Stimulated activated CD8-positive, alpha-beta memory T cell treated with anti-CD3 and anti-CD28 coated beads, Interleukin-7, amount 100 ng/mL, for 48 hours (primary cell): ENCODE results near the gene TPPP3.
A peak's percentile ranks its signal among the peaks of the same experiment; 100 is the strongest.
"Not testable (repeated sequence)": the region's sequence is repeated elsewhere in the genome, so short reads cannot be mapped to it uniquely, and the experiment has no call there.

Source experiments
- DNase-seq, 2 donors: peaks; one replicate each; pipeline ENCODE4 v3.0.0-alpha.2; 2020; ENCODE audit warnings: low read depth in 1 of 2; ENCODE audit errors: extremely low read depth in 1 of 2

TPPP3 gene

GRCh38 chr16:67426950-67427349 is 33.7 kb upstream of the TPPP3 start:
- DNase-seq, result no peak

- no peak for DNase-seq
Observed at GRCh38 chr16:67426022-67426421, 32.7 kb upstream of the TPPP3 start.

DNA sequence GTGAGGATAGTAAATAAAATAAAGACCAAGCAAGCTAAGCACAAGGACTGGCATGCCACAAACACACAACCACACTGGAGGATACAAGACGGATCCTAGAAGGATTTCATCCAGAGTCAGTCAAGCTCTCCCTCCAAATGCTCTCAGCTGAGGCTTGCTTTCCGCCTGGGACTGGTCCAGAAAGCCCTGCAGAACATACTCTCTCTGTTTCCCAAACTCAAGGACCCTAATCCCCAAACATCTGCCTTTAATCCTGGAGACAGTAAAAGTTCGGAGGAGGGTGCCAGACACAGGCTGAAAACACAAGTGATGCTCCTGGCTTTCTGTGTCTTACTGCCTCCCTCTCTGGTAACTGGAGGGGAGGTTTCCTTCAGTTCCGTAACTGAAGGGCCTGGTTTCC is 32.3 kb upstream of the TPPP3 start:
- no peak for DNase-seq

GRCh38 chr16:67425061-67425460 is 31.8 kb upstream of the TPPP3 start:
- no peak for DNase-seq

DNA sequence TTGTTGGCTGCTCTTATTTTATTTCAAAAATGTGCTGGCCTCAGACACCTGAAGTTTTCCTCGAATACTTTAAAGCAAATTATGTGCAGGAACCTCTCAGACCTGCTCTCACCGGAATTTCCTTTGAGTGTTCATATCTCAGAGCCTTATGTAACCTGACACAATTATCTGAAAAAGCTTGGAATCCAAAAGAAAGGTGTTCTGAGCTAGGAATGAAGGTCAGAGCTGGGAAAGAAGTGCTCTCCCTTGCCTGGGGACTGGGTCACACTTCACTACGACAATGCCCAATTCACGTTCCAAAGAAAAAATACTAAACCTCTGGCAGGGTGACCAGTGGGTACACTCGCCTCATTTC is 30.9 kb upstream of the TPPP3 start:
- no peak for DNase-seq

DNA sequence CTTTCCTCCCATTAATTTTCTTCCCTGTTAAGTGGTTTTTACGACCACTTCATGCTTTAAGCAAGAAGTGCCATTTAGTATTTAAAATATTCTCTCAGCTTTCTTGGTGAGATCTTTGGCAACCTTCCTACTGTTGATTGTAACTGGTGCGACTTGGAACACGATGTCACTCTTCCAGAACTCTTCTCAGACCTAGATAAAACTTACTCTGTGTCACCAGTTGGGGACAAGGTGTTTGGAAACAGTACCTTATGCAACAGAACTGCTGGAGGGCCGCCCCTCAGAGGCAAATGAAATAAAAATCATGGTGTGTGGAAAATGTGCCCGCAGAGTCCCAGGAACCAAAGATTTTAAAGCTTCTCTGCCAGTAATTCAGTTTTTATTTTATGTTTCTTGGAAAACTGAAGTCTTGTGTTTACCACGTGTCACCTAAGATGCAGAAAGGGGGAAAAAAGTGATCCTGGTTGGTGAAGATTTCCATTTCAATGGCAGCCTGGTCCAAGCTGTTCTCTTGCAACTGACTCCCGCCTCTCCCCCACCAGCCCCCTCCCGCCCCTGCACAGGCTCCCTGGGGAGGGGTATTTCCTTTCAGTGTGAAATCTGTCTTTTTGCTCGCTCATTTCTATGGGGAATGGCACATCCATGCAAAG is 30.4 kb upstream of the TPPP3 start:
- no peak for DNase-seq

- DNase-seq, result no peak
Observed at GRCh38 chr16:67423015-67423414, 29.7 kb upstream of the TPPP3 start.

- DNase-seq, result no peak
Observed at GRCh38 chr16:67421030-67421429, 27.7 kb upstream of the TPPP3 start.

DNA sequence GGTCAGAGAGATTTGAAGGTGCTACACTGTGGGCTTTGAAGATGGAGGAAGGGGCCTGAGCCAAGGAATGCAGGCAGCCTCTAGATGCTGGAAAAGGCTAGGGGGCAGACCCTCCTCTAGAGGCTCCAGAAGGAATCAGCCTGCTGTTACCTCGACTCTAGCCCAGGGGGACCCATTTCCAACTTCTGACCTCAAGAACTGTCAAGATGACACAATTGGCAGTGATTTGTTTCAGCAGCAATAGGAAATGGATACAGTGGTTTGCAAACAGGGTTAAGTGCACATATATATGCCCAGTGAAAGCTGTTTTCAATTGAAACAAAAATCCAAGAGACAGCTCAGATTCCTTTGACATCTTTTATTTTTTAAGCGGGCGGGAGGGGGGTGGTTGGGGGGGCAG is 26.6 kb upstream of the TPPP3 start:
- DNase-seq, result no peak

DNA sequence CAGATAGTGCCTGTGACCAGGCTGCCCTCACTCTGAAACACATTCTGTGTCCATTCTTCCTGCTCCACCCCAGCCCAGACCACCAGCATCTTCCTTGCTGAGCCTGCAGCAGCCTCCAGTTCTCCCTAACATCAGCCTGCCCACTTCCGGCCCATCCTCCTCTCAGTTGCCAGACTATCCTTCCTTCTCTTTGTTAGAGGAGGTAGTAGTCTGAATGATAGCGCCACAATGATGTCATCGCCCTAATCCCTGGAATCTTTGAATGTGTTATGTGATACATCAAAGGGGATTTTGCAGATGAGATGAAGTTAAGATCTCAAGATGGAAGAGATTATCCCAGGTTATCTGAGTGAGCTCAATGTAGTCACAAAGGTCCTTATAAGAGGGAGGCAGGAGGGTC is 26.2 kb upstream of the TPPP3 start:
- DNase-seq, result no peak

DNA sequence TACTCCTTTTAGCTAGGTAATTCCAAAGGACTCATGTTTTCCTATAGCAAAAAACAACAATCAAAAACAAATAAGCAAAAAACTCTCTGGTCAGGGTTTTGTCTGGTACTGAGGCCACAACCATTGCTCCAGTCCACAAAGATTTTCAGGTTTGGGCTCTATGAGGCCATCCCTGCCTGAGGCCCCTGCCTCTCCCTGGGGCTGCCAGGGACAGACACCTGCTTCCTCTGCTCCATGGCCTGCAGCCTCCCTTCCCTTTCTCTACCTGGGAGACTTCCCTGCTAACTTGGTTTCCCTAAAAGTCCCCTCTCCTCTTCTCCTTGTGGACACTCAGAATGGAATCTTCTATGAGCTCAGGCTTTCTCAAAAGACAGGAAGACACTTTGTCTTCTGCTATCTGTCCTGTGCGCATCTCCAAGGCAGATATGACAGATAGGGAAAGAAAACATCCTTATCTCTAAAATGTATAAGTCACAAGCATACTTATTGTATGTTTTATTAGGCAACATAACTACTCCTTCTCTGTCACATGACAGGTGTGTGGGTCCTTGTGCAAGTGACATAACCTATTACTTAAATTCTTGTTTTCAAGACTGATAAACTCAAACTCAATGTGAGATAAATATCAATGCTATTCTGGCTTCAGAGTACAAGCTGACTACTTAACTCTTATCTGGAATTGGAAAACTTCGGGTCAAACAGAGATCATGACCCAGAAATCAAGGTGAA is 24.2 kb upstream of the TPPP3 start:
- no peak for DNase-seq

- DNase-seq, result peak in 1 of 2 donors; percentile 39
Observed at GRCh38 chr16:67415872-67416793, 22.8 kb upstream of the TPPP3 start, which contains the start of gene ZDHHC1. TSS of gene ZDHHC1 (minus strand) at chr16:67416477. CDS start at chr16:67407775, 8,702 bp downstream.

GRCh38 chr16:67415421-67415820 is 22.1 kb upstream of the TPPP3 start:
- DNase-seq, result not testable (repeated sequence)

GRCh38 chr16:67413978-67414911 is 20.9 kb upstream of the TPPP3 start:
- DNase-seq, result no peak

- DNase-seq, result no peak
Observed at GRCh38 chr16:67412294-67412693, 19.0 kb upstream of the TPPP3 start.

DNA sequence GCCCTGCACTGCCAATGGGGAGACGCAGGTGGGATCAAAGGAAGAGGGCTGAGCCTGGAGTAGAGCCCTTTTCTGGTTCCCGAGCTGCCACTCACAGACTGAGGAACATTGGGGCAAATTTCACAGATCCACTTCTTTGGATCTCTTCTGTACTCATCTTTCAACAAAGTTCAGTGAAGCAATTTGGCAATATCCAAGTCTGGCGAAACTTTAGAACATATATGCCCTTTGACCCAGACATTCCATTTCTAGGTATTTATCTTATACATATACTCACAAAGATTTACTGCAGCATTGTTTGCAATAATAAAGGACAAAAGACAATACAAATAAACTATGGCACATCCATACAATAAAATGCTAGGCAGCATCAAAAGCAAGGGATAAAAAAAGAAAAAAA is 18.0 kb upstream of the TPPP3 start:
- DNase-seq, result no peak

DNA sequence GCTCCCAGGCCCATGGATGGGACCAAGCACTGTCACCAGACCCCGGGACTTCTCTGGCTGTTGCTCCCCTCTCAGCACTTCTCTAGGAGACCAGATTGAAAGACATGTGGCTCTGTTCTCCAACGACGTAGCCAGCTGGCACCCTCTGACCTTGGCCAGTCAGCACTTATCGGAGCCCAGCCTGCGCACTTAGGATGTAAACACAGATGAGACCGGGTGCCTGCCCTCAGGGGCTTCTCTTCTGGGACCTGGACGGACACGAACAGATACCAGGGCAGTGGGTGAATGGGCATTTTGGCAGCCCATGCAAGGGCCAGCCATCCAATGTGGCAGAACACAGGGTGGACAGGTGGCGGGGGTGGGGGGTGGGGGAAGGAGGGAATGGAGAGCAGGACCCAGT is 16.3 kb upstream of the TPPP3 start:
- DNase-seq, result no peak

DNA sequence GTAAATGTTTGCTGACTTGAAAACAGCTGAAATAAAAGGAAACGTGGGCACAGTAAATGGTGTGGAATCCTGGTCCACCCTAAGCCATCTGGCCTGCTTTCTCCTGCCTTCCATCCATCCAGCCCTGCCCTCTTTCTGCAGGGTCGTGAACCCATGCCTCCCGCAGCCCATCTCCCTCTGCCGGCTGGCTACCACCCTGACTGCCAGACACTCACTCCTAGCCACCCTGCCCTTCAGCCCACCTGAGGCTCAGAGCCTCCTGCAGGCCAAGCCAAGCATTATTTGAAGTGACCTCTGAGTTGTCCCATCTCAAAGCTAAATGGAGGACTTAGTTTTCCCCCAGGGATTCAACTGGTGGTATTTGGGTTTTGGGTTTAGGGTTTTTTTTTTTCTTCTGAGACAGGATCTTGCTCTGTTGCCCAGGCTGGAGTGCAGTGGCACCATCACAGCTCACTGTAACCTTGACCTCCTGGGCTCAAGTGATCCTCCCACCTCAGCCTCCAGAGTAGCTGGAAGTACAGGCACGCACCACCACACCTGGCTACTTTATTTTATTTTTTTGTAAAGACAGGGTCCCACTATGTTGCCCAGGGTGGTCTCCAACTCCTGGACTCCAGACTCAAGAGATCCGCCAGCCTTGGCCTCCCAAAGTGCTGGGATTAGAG is 14.6 kb upstream of the TPPP3 start:
- DNase-seq, result no peak

DNA sequence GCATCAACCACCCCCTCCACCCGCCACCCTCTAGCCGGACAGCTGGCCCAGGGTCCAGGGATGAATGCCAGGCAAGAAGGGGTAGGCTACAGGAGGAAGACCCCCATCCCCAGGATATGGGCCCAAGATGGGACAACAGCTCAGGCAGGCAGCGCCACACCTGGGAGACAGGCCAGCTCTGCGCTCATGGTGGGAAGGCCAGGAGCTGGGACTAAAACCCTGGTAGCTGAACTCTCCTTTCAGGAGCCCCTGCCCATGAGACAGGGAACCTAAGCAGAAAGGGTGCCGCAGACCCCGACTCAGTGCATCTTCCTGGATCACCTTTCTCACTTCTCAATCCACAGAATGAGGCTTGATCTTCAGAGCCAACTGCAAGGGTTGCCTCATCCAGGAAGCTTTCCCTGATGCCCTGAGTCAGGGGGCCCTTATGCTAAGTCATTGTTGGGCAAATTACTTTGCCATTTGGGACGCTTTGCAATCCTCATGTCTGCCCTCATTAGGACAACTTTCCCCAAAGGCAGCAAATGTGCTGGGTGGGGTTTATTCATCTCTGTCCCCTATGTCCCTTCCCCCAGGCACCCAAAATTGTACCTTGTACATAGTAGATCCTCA is 14.0 kb upstream of the TPPP3 start:
- DNase-seq, result no peak
